ENCODE results near the gene PSMD2. TPM values are rescaled to one million over a fixed set of nuclear protein-coding genes. Genes with fewer than 3 reads are reported as not detected.

PSMD2 gene
- total and polyA plus RNA-seq, 2 of the 8 experiments (the other 6 are each of a cell fraction or from before 2014, with no cell fraction given) = 350 to 363 TPM

GRCh38 chr3:184335661-184336546 lies 36.9 kb downstream of the PSMD2 start (continued):
- TF ChIP-seq PHF8 (conservative IDR thresholded peaks at IDR 0.05; ENCODE audit: low read depth, low read length) (peak; percentile 70), JUND (IDR thresholded peaks at IDR 0.05; ENCODE audit: low read length) (peak; percentile 68), RBBP5 (IDR thresholded peaks at IDR 0.05; ENCODE audit: borderline replicate concordance, low read depth, low read length) (peak; percentile 47; the same call in 1 of the 2 replicates), YY1 (IDR thresholded peaks at IDR 0.05; ENCODE audit: low read depth, low read length) (0 out of 2 replicates have a peak, but pooled peaks have one; percentile 50), CEBPB (IDR thresholded peaks at IDR 0.05; ENCODE audit: low read depth, low read length) (peak; percentile 44; the same call in 1 of the 2 replicates), POLR2AphosphoS5 (IDR thresholded peaks at IDR 0.05; ENCODE audit: low read depth, low read length) (peak; percentile 81), CTCF (IDR thresholded peaks at IDR 0.05; ENCODE audit: control extremely low read depth in 1 of 3, insufficient read depth in 1 of 3, low read depth in 1 of 3, low read length in 3 of 3) (peak in 1 of 3 experiments; percentile 28; a peak in 1 of 4 replicates), BACH1 (IDR thresholded peaks at IDR 0.05; ENCODE audit: low read length) (no peak), POLR2A (IDR thresholded peaks at IDR 0.05; ENCODE audit: control extremely low read depth in 1 of 2, low read depth in 2 of 2, low read length in 2 of 2) (peak in 1 of 2 experiments; percentile 84; a peak in 2 of 3 replicates), JUN (IDR thresholded peaks at IDR 0.05; ENCODE audit: low read depth, low read length) (peak; percentile 46; the same call in 1 of the 2 replicates), TEAD4 (IDR thresholded peaks at IDR 0.05; ENCODE audit: low read depth, low read length) (0 out of 2 replicates have a peak, but pooled peaks have one; percentile 20), EP300 (IDR thresholded peaks at IDR 0.05; ENCODE audit: borderline replicate concordance in 1 of 2, low read depth in 2 of 2, low read length in 2 of 2) (peak; percentile 26 to 30; a peak in 2 of 3 replicates), TBP (IDR thresholded peaks at IDR 0.05; ENCODE audit: low read depth, low read length) (peak; percentile 43; the same call in 1 of the 2 replicates), USF2 (IDR thresholded peaks at IDR 0.05; ENCODE audit: low read length) (peak; percentile 60), MAX (IDR thresholded peaks at IDR 0.05) (peak; percentile 36; the same call in 1 of the 2 replicates), EGR1 (IDR thresholded peaks at IDR 0.05; ENCODE audit: borderline replicate concordance, low read depth, low read length) (peak; percentile 82; the same call in 1 of the 2 replicates), NRF1 (IDR thresholded peaks at IDR 0.05; ENCODE audit: low read depth, low read length) (no peak), HDAC6 (IDR thresholded peaks at IDR 0.05; ENCODE audit: low read depth, low read length) (no peak), NANOG (IDR thresholded peaks at IDR 0.05; ENCODE audit: insufficient read depth, low read depth, low read length, poor library complexity, severe bottlenecking) (peak; percentile 3), BRCA1 (IDR thresholded peaks at IDR 0.05; ENCODE audit: low read depth, low read length) (no peak)

Data from H1 (cell line).